ENCODE results near the gene CCDC102A. TPM values are rescaled to one million over a fixed set of nuclear protein-coding genes. Genes with fewer than 3 reads are reported as not detected.
A peak's percentile ranks its signal among the peaks of the same experiment; 100 is the strongest.

The CCDC102A gene
- total RNA-seq, 1 donor from 2014 or later = 1.4 TPM

- ATAC-seq = peak; percentile 89
Measured at GRCh38 chr16:57535680-57536305, 578 bp downstream of the CCDC102A start.

DNA sequence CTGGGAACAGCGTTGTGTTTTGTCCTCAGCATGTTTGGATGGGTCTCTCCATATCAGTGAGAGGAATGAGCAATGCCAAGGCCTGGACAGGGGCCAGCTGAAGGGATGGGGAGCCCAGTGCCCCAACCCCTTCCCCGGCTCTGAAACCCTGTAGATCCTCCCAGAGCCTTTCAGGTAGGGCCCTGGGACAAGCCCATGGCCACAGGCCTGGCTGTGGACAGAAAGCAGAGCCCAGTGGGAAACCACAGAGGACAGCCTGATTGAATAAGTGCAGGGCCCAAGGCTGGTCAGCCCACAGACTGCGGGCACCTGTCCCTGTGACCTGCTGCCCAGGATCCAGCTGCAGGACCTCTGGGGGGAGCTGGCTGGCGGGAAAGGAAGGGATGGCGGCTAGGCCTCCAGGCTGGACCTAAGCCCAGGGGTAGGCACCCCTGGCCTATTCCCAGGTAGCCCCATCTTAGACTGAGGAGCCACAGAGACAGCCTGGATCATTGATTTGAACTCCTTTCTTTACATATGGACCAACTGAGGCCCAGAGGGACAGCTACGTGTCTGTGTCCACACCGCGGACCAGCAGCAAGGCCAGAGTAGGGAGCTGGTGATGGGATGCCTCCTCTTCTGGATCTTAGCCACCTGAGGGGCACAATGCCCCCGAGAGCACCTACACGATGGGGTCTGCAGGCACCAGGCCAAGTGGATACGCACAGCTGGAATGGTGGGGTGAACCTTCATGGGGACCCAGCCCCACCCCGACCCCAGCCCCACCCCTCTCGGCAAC is 1.3 kb downstream of the CCDC102A start:
- no peak for ATAC-seq

- no peak for ATAC-seq
Measured at GRCh38 chr16:57534337-57534880, 2.0 kb downstream of the CCDC102A start.

DNA sequence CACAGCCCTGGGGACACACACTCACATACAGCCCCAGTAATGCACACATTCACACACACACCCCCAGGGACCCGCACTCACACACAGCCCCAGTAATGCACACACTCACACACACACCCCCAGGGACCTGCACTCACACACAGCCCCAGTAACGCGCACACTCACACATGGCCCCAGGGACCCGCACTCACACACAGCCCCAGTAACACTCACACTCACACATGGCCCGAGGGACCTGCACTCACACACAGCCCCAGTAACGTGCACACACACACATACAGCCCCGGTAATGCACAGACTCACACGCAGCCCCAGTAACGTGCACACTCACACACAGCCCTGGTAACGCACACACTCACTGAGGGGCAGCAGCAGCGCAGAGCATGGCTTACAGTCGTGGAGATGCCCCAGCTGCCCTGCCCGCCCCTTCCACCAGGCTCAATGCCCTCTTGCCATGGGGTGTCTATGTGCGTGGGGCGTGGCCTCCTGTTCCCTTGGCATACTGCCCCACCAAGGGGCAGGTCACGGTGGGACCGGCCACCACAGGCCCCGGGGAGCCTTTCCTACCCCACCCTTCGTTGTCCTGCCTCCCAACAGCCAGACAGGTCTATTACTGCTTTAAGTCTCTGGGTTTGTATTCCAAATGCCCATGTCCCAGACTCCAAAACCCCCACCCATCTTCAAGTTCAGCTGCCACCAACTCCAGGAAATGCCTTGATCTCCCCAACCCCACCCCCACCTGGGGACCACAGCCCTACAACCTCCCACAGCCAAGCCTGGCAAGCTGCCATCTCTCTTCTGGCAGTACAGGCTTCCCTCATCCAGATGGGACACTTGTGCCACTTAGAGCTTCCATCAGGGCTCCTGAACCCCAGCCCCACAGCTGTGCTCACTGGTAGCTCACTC is 2.7 kb downstream of the CCDC102A start:
- ATAC-seq = peak; percentile 2

GRCh38 chr16:57532266-57532625 is 4.1 kb downstream of the CCDC102A start:
- no peak for ATAC-seq

DNA sequence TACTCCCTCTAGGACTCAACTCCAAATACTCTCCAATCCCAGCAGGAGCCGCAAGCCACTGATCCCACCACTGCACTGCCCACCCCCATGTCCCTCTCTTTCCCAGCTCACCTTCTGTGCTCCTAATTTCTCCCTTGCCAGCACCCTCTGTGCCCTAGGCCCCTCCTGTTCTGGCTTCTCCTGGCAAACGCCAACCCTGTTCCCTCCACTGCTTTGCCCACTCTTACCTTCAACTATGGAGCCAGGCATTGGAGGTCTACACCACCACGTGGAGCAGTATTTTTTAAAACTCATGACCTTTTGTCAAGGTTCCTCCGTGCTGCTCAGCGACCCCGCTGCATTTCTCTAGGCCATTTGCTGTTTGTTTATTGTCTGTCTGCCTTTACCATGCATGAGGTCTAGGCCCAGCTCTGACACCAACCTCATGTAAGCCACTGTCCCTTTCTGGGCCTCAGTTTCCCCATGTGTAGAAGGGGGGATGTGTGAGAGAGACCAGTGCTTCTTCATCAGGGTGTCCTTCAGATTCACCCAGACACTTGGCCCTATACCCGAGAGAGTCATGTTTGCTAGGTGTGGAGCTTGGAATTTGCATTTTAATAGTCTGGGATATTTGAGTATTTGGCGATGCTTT is 4.6 kb downstream of the CCDC102A start:
- ATAC-seq = no peak

GRCh38 chr16:57531253-57531575 is 5.2 kb downstream of the CCDC102A start:
- no peak for ATAC-seq

GRCh38 chr16:57530522-57531252 is 5.7 kb downstream of the CCDC102A start:
- no peak for ATAC-seq

DNA sequence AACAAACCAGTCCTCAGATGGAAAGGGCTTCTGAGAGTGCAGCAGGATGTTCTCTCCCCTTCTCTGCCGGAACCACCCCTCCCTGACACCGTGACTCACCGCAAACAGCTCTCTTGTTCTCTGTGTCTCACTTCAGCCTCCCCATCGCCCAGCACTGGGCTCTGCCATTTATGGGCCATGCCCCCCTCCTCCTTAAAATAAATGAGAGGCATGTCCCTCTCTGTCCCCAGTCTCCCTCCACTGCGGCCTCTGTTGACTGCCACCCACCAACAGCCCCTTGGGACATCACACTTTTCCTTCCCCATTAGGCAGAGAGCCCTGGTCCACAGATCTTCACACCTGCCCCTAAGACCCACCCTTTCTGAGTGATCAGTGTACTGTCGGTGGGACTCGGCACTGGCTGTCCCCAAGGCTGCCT is 6.3 kb downstream of the CCDC102A start:
- peak; percentile 33 for ATAC-seq

- ATAC-seq = no peak
Measured at GRCh38 chr16:57529391-57530103, 6.8 kb downstream of the CCDC102A start.

- ATAC-seq = no peak
Measured at GRCh38 chr16:57528499-57529390, 7.6 kb downstream of the CCDC102A start.

DNA sequence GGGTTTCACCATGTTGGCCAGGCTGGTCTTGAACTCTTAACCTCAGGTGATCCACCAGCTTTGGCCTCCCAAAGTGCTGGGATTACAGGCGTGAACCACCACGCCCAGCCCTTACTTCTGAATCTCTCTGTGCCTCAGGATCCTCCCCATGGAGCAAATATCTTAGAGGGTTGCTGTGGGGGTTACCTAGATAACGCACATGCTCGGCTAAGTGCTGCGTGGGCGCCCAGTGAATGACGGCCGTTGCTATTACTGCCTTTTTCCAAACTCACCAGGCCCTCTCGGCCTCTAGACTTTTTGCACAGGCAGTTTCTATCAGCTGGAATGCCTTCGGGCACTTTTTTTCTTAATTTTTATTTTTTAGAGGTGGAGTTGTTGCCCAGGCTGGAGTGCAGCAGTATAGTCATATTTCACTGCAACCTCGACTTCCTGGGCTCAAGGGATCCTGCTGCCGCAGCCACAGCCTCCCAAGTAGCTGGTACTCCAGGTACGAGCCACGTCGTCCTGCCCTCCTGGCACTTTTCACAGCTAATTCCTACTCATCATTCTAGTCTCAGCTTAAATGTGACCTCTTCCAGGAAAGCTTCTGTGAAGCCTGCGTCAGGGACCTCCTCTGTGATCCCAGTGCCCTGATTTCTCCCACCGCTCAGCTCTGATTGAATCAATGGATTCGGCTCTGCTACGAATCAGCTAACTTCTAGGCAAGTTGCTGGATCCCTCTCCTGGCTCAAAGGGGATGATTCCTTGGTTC is 8.6 kb downstream of the CCDC102A start:
- ATAC-seq = no peak

- no peak for ATAC-seq
Measured at GRCh38 chr16:57527027-57527426, 9.3 kb downstream of the CCDC102A start.

GRCh38 chr16:57526498-57526897 is 9.9 kb downstream of the CCDC102A start:
- no peak for ATAC-seq

DNA sequence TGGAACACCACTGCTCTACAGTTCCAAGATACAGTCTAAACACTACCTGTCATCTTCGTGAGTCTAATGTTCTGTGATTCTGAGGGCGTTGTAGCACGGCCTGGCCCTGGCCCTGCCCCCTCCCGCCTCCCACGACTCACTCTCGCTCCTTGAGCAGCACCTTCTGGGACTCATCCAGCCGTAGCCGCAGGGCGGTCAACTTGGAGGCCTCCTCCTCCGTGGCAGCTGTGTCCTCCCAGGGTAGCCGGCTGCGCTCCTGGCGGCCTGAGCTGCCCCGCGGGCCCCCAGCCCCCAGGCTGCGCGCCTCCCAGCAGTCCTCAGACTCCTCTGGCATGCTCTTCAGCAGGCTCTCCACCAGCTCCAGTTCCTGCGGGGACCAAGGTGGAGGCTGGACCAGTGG is 10.6 kb downstream of the CCDC102A start:
- no peak for ATAC-seq

GRCh38 chr16:57522960-57523359 is 13.4 kb downstream of the CCDC102A start:
- ATAC-seq = no peak

GRCh38 chr16:57519796-57520360 is 16.5 kb downstream of the CCDC102A start:
- ATAC-seq = peak; percentile 67

DNA sequence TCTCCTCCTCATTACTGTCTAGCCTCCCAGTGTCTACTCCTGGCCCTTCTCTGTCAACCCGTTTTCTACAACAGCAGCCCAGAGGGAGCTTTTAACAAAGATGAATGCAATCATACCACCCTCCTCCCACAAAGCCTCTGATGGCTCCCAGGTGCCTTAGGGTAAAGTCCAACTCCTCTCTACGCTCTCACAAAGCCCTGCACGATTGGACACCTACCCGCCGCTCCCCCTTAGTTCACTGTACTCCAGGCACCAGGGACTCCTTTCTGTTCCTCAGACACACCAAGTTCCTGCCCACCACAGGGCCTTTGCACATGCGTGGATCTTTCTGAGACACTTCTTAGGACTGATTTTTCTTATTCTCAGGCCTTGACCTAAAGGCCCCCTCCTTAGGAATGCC is 17.4 kb downstream of the CCDC102A start:
- no peak for ATAC-seq

DNA sequence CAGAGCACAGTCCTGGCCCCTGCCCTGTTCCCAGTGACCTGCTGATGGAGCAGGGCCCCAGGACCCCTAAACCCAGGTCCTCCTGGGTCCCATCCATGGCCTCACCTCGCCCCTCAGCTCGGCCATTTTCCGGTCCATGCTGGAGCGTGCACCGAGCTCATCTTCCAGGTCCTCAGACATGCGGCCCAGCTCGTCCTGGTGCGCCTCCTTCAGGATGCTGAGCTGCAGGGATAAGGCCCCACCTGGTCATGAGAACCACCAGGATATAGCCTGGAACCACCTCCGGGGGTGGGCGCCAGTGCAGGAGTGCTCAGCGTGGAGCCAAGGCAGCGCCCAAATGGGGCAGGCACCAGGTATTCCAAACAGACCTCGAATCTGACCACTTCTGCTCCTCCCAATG is 17.9 kb downstream of the CCDC102A start:
- no peak for ATAC-seq
